ENCODE measurements around the gene MVK.

GRCh38 chr12:109599087-109599486 is 25.5 kb downstream of the MVK start:
- no peak for TF ChIP-seq CTCF (IDR thresholded peaks at IDR 0.05)
- no peak for TF ChIP-seq POLR2A (IDR thresholded peaks at IDR 0.05)
- no peak for TF ChIP-seq EP300 (IDR thresholded peaks at IDR 0.05)
